ENCODE measurements around the gene NXF1.

DNA sequence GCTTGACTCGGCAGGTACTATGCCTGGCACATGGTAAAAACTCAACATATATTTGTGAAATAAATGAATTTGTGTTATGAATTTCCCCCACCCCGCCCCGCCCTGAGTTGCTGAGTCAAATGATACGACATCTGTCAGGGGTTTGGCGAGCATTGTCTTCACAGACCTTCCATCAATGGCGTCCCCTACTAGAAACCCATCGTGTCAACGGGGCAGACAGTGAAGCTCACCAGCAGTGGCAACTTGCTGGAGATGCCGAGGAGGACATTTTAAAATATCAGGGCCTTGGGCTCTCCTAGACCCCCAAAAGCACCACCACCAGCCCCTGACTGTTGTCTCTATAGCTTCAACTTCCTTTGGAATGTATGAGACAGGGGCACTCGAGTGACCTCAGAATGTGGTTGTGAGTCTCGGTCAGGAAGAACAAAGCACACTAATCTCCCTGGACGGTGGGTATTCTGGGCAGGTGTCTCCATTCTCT, 761 bp upstream of the NXF1 start:
- TF ChIP-seq, protein P1, sequence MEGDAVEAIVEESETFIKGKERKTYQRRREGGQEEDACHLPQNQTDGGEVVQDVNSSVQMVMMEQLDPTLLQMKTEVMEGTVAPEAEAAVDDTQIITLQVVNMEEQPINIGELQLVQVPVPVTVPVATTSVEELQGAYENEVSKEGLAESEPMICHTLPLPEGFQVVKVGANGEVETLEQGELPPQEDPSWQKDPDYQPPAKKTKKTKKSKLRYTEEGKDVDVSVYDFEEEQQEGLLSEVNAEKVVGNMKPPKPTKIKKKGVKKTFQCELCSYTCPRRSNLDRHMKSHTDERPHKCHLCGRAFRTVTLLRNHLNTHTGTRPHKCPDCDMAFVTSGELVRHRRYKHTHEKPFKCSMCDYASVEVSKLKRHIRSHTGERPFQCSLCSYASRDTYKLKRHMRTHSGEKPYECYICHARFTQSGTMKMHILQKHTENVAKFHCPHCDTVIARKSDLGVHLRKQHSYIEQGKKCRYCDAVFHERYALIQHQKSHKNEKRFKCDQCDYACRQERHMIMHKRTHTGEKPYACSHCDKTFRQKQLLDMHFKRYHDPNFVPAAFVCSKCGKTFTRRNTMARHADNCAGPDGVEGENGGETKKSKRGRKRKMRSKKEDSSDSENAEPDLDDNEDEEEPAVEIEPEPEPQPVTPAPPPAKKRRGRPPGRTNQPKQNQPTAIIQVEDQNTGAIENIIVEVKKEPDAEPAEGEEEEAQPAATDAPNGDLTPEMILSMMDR (IDR thresholded peaks at IDR 0.05), result no peak
- no peak for TF ChIP-seq POLR2A (IDR thresholded peaks at IDR 0.05)

Measured in breast epithelium (tissue), 3 donors.